ENCODE data around the gene SAMSN1.

The SAMSN1 gene

DNA sequence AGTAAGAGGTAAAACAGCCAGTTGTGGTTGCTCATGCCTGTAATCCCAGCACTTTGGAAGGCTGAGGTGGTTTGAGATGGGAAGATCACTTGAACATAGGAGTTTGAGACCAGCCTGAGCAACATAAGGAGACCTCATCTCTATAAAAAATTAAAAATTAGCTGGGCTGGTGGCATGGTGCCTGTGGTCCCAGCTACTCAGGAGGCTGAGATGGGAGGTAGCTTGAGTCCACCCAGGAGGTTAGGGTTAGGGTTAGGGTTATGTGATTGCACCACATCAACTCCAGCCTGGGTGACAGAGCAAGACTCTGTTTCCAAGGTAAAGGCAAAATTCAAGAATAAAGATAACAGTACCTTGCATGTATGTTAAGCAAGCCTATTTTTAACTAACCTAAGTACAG, 3.5 kb downstream of the SAMSN1 start:
- DNase-seq (ENCODE audit: low read depth) = peak; percentile 56
- TF ChIP-seq, protein P1, sequence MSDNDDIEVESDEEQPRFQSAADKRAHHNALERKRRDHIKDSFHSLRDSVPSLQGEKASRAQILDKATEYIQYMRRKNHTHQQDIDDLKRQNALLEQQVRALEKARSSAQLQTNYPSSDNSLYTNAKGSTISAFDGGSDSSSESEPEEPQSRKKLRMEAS (IDR thresholded peaks at IDR 0.05; ENCODE audit: low read depth, low read length) = no peak
- TF ChIP-seq POLR2A (IDR thresholded peaks at IDR 0.05; ENCODE audit: extremely low read depth, insufficient read length) = no peak
- TF ChIP-seq MYC (IDR thresholded peaks at IDR 0.05; ENCODE audit: low read depth, low read length) = no peak
- no peak for TF ChIP-seq CTCF (IDR thresholded peaks at IDR 0.05; ENCODE audit: low read depth, low read length)
- H3K4me3 ChIP-seq (ENCODE audit: low read depth, low read length) = peak overlapping the region; percentile 81

- TF ChIP-seq, protein P1 (IDR thresholded peaks at IDR 0.05; ENCODE audit: low read depth, low read length) = no peak
- TF ChIP-seq MYC (IDR thresholded peaks at IDR 0.05; ENCODE audit: low read depth, low read length) (no peak), CTCF (IDR thresholded peaks at IDR 0.05; ENCODE audit: low read depth, low read length) (no peak), POLR2A (IDR thresholded peaks at IDR 0.05; ENCODE audit: extremely low read depth, insufficient read length) (no peak)
- peak overlapping the region; percentile 81 for H3K4me3 ChIP-seq (ENCODE audit: low read depth, low read length)
- peak; percentile 51 for DNase-seq (ENCODE audit: low read depth)
Measured at GRCh38 chr21:14541841-14542490, 4.1 kb downstream of the SAMSN1 start.

GRCh38 chr21:14538483-14538882, 7.6 kb downstream of the SAMSN1 start:
- TF ChIP-seq, protein P1 (IDR thresholded peaks at IDR 0.05; ENCODE audit: low read depth, low read length) = no peak
- TF ChIP-seq CTCF (IDR thresholded peaks at IDR 0.05; ENCODE audit: low read depth, low read length) (no peak), MYC (IDR thresholded peaks at IDR 0.05; ENCODE audit: low read depth, low read length) (no peak)
- H3K4me3 ChIP-seq (ENCODE audit: low read depth, low read length) = no peak overlapping the region
- DNase-seq (ENCODE audit: low read depth) = no peak

GRCh38 chr21:14536929-14537328, 9.2 kb downstream of the SAMSN1 start:
- no peak overlapping the region for H3K4me3 ChIP-seq (ENCODE audit: low read depth, low read length)
- no peak for DNase-seq (ENCODE audit: low read depth)
- TF ChIP-seq CTCF (IDR thresholded peaks at IDR 0.05; ENCODE audit: low read depth, low read length) (no peak), POLR2A (IDR thresholded peaks at IDR 0.05; ENCODE audit: extremely low read depth, insufficient read length) (no peak), MYC (IDR thresholded peaks at IDR 0.05; ENCODE audit: low read depth, low read length) (no peak)
- TF ChIP-seq, protein P1 (IDR thresholded peaks at IDR 0.05; ENCODE audit: low read depth, low read length) = no peak

GRCh38 chr21:14535702-14536101, 10.4 kb downstream of the SAMSN1 start:
- DNase-seq (ENCODE audit: low read depth) = no peak
- H3K4me3 ChIP-seq (ENCODE audit: low read depth, low read length) = no peak overlapping the region
- TF ChIP-seq MYC (IDR thresholded peaks at IDR 0.05; ENCODE audit: low read depth, low read length) = no peak
- TF ChIP-seq, protein P1 (IDR thresholded peaks at IDR 0.05; ENCODE audit: low read depth, low read length) = no peak
- no peak for TF ChIP-seq CTCF (IDR thresholded peaks at IDR 0.05; ENCODE audit: low read depth, low read length)
- TF ChIP-seq POLR2A (IDR thresholded peaks at IDR 0.05; ENCODE audit: extremely low read depth, insufficient read length) = no peak

All from NB4 (cell line).